ENCODE data around the gene CD47. TPM values are rescaled to one million over a fixed set of nuclear protein-coding genes. Genes with fewer than 3 reads are reported as not detected.

CD47 gene
- total RNA-seq, 1 experiment from 2014 or later = 16.3 TPM

DNA sequence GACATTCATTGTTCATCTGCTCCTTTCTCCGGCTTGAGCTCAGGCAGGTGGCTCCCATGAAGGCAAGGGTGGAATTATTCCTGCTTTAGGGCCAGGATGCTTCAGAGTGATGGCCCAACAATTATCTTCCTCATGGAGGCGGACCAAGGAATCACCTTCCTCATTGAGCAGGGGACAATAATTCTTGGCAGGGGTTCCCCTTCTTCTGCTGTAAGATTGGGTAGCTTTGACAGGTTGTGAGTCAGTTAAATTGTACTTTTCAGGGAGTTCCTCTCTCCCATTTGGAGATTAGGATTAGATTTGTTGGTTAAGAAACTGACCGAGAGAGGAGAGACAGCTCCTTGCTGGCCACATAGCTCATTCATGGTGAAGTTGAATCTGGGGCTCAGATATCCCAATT is 31.4 kb upstream of the CD47 start:
- ATAC-seq (no peak), DNase-seq (ENCODE audit: low spot score) (no peak)
- H3K27ac Mint-ChIP-seq = no peak overlapping the region
- no peaks in the 10 kb centered on the region for H3K36me3 Mint-ChIP-seq
- no peaks in the 10 kb centered on the region for H3K27me3 Mint-ChIP-seq (ENCODE audit: low read depth)
- 0 out of 2 replicates have a peak, but pooled peaks cover 11% of the 10 kb centered on the region for H3K9me3 Mint-ChIP-seq
- no peak overlapping the region for H3K4me3 Mint-ChIP-seq
- CTCF ChIA-PET = interaction anchor here (1.2 to 1.5 kb wide), 3 partner anchors 9 to 194 kb away, joined by 3 read pairs; no protein-coding TSS in a partner anchor
- H3K4me1 Mint-ChIP-seq = peaks cover 17% of the 10 kb centered on the region
- TF ChIP-seq FOXP1 (CRISPR knock-in tag; IDR thresholded peaks at IDR 0.05; ENCODE audit: borderline replicate concordance) (no peak), ELF4 (CRISPR knock-in tag; IDR thresholded peaks at IDR 0.05; ENCODE audit: low read depth) (no peak), SOX15 (CRISPR knock-in tag; IDR thresholded peaks at IDR 0.05) (no peak), PRRX2 (CRISPR knock-in tag; IDR thresholded peaks at IDR 0.05) (no peak), SMAD3 (CRISPR knock-in tag; IDR thresholded peaks at IDR 0.05; ENCODE audit: borderline replicate concordance) (no peak), ZBTB21 (CRISPR knock-in tag; IDR thresholded peaks at IDR 0.05; ENCODE audit: borderline replicate concordance) (no peak)
- TF ChIP-seq, protein P1, sequence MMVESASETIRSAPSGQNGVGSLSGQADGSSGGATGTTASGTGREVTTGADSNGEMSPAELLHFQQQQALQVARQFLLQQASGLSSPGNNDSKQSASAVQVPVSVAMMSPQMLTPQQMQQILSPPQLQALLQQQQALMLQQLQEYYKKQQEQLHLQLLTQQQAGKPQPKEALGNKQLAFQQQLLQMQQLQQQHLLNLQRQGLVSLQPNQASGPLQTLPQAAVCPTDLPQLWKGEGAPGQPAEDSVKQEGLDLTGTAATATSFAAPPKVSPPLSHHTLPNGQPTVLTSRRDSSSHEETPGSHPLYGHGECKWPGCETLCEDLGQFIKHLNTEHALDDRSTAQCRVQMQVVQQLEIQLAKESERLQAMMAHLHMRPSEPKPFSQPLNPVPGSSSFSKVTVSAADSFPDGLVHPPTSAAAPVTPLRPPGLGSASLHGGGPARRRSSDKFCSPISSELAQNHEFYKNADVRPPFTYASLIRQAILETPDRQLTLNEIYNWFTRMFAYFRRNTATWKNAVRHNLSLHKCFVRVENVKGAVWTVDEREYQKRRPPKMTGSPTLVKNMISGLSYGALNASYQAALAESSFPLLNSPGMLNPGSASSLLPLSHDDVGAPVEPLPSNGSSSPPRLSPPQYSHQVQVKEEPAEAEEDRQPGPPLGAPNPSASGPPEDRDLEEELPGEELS (CRISPR knock-in tag; IDR thresholded peaks at IDR 0.05) = no peak
- TF ChIP-seq, protein P2, sequence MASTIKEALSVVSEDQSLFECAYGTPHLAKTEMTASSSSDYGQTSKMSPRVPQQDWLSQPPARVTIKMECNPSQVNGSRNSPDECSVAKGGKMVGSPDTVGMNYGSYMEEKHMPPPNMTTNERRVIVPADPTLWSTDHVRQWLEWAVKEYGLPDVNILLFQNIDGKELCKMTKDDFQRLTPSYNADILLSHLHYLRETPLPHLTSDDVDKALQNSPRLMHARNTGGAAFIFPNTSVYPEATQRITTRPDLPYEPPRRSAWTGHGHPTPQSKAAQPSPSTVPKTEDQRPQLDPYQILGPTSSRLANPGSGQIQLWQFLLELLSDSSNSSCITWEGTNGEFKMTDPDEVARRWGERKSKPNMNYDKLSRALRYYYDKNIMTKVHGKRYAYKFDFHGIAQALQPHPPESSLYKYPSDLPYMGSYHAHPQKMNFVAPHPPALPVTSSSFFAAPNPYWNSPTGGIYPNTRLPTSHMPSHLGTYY (CRISPR knock-in tag; IDR thresholded peaks at IDR 0.05) = no peak
- TF ChIP-seq, protein P3, sequence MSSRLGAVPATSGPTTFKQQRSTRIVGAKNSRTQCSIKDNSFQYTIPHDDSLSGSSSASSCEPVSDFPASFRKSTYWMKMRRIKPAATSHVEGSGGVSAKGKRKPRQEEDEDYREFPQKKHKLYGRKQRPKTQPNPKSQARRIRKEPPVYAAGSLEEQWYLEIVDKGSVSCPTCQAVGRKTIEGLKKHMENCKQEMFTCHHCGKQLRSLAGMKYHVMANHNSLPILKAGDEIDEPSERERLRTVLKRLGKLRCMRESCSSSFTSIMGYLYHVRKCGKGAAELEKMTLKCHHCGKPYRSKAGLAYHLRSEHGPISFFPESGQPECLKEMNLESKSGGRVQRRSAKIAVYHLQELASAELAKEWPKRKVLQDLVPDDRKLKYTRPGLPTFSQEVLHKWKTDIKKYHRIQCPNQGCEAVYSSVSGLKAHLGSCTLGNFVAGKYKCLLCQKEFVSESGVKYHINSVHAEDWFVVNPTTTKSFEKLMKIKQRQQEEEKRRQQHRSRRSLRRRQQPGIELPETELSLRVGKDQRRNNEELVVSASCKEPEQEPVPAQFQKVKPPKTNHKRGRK (CRISPR knock-in tag; IDR thresholded peaks at IDR 0.05; ENCODE audit: borderline replicate concordance) = no peak
- TF ChIP-seq, protein P4, sequence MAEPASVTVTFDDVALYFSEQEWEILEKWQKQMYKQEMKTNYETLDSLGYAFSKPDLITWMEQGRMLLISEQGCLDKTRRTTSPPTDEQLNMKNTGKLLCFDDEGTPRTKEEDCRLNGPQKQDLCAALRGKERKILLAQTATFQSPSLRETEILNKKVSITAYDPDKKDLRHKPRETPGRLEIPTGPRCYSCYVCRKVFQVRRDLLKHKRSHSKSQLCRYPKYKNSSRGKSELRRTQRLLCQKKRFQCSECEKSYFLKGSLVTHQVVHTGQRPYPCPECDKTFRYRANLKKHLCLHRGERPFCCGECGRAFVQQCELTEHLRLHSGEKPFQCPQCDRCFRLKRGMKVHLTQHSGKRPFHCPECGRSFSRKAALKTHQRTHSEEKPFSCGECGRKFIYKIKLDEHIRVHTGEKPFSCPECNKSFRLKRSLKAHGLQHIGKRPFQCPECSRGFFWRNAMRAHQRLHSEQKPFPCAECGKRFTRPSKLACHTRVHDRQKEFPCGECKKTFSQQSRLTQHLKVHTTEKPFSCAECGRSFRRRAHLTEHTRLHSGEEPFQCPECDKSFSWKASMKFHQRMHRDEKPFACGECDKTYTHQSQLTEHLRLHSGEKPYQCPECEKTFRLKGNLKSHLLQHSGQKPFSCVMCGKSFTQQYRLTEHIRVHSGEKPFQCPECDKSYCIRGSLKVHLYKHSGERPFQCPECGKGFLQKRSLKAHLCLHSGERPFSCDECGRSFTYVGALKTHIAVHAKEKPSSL (CRISPR knock-in tag; conservative IDR thresholded peaks at IDR 0.05) = no peak
- TF ChIP-seq, protein P5, sequence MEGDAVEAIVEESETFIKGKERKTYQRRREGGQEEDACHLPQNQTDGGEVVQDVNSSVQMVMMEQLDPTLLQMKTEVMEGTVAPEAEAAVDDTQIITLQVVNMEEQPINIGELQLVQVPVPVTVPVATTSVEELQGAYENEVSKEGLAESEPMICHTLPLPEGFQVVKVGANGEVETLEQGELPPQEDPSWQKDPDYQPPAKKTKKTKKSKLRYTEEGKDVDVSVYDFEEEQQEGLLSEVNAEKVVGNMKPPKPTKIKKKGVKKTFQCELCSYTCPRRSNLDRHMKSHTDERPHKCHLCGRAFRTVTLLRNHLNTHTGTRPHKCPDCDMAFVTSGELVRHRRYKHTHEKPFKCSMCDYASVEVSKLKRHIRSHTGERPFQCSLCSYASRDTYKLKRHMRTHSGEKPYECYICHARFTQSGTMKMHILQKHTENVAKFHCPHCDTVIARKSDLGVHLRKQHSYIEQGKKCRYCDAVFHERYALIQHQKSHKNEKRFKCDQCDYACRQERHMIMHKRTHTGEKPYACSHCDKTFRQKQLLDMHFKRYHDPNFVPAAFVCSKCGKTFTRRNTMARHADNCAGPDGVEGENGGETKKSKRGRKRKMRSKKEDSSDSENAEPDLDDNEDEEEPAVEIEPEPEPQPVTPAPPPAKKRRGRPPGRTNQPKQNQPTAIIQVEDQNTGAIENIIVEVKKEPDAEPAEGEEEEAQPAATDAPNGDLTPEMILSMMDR (IDR thresholded peaks at IDR 0.05) = no peak
- TF ChIP-seq, protein P6, sequence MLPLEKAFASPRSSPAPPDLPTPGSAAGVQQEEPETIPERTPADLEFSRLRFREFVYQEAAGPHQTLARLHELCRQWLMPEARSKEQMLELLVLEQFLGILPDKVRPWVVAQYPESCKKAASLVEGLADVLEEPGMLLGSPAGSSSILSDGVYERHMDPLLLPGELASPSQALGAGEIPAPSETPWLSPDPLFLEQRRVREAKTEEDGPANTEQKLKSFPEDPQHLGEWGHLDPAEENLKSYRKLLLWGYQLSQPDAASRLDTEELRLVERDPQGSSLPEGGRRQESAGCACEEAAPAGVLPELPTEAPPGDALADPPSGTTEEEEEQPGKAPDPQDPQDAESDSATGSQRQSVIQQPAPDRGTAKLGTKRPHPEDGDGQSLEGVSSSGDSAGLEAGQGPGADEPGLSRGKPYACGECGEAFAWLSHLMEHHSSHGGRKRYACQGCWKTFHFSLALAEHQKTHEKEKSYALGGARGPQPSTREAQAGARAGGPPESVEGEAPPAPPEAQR (CRISPR knock-in tag; IDR thresholded peaks at IDR 0.05) = no peak
- POLR2A ChIA-PET = no interaction called here

DNA sequence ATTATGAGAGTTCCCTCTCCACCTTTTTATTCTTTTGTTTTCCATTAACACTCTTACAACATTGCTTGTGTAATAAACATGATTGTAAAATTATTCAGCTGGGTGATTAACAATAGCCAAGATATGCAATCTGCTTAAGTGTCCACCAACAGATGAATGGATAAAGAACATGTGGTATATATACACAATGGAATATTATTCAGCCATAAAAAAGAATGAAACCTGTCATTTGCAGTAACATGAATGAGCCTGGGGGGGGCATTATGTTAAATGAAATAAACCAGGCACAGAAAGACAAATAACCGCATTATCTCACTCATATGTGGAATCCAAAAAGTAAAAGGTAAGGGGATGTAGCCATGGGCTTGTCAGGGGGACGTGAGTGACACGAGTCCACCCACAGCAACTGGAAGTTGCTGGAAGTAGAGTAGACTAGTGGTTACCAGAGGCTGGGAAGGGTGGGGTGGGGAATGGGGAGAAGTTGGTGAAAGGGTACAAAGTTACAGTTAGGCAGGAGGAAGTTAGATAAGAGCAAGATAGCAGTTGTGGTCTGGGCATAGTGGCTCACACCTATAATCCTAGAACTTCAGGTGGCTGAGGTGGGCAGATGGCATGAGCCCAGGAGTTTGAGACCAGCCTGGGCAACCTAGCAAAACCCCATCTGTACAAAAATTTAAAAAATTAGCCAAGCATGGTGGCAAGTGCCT is 28.7 kb upstream of the CD47 start:
- ChIA-PET POLR2A (no interaction called here), CTCF (no interaction called here)
- H3K27ac Mint-ChIP-seq = no peak overlapping the region
- ATAC-seq (no peak), DNase-seq (ENCODE audit: low spot score) (no peak)
- peaks cover 15% of the 10 kb centered on the region for H3K4me1 Mint-ChIP-seq
- H3K9me3 Mint-ChIP-seq = 0 out of 2 replicates have a peak, but pooled peaks cover 11% of the 10 kb centered on the region
- no peak overlapping the region for H3K4me3 Mint-ChIP-seq
- H3K36me3 Mint-ChIP-seq = no peaks in the 10 kb centered on the region
- no peaks in the 10 kb centered on the region for H3K27me3 Mint-ChIP-seq (ENCODE audit: low read depth)
- no peak for TF ChIP-seq GRHL2 (CRISPR knock-in tag; IDR thresholded peaks at IDR 0.05; ENCODE audit: insufficient replicate concordance, severe bottlenecking)
- TF ChIP-seq, protein P7, sequence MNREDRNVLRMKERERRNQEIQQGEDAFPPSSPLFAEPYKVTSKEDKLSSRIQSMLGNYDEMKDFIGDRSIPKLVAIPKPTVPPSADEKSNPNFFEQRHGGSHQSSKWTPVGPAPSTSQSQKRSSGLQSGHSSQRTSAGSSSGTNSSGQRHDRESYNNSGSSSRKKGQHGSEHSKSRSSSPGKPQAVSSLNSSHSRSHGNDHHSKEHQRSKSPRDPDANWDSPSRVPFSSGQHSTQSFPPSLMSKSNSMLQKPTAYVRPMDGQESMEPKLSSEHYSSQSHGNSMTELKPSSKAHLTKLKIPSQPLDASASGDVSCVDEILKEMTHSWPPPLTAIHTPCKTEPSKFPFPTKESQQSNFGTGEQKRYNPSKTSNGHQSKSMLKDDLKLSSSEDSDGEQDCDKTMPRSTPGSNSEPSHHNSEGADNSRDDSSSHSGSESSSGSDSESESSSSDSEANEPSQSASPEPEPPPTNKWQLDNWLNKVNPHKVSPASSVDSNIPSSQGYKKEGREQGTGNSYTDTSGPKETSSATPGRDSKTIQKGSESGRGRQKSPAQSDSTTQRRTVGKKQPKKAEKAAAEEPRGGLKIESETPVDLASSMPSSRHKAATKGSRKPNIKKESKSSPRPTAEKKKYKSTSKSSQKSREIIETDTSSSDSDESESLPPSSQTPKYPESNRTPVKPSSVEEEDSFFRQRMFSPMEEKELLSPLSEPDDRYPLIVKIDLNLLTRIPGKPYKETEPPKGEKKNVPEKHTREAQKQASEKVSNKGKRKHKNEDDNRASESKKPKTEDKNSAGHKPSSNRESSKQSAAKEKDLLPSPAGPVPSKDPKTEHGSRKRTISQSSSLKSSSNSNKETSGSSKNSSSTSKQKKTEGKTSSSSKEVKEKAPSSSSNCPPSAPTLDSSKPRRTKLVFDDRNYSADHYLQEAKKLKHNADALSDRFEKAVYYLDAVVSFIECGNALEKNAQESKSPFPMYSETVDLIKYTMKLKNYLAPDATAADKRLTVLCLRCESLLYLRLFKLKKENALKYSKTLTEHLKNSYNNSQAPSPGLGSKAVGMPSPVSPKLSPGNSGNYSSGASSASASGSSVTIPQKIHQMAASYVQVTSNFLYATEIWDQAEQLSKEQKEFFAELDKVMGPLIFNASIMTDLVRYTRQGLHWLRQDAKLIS (CRISPR knock-in tag; IDR thresholded peaks at IDR 0.05; ENCODE audit: borderline replicate concordance) = no peak
- TF ChIP-seq, protein P8, sequence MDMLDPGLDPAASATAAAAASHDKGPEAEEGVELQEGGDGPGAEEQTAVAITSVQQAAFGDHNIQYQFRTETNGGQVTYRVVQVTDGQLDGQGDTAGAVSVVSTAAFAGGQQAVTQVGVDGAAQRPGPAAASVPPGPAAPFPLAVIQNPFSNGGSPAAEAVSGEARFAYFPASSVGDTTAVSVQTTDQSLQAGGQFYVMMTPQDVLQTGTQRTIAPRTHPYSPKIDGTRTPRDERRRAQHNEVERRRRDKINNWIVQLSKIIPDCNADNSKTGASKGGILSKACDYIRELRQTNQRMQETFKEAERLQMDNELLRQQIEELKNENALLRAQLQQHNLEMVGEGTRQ (CRISPR knock-in tag; IDR thresholded peaks at IDR 0.05) = no peak
